ENCODE measurements around the gene IZUMO1. TPM values are rescaled to one million over a fixed set of nuclear protein-coding genes. Genes with fewer than 3 reads are reported as not detected.

The IZUMO1 gene
- polyA plus RNA-seq, 2 of the 4 experiments (the other 2 are of a cell fraction): not detected

GRCh38 chr19:48745208-48745995 is 1.3 kb downstream of the IZUMO1 start:
- Histone ChIP-seq H3K4me2 (no peak overlapping the region), H3K4me1 (peaks cover 4% of the 10 kb centered on the region; the same call in 1 of the 3 replicates), H3K27ac (no peak overlapping the region), H3K4me3 (no peak overlapping the region), H3K9me3 (no peaks in the 10 kb centered on the region)
- POLR2A ChIA-PET: no interaction called here
- no peak for TF ChIP-seq SREBF2 (IDR thresholded peaks at IDR 0.05)
- TF ChIP-seq RAD21 (conservative IDR thresholded peaks at IDR 0.05 in 1 of 2, IDR thresholded peaks at IDR 0.05 in 1 of 2): no peak
- no peak for TF ChIP-seq KDM5A (IDR thresholded peaks at IDR 0.05)
- TF ChIP-seq CBX2 (IDR thresholded peaks at IDR 0.05; ENCODE audit: borderline replicate concordance, low read depth): no peak
- no peak for TF ChIP-seq HOXA7 (CRISPR knock-in tag; IDR thresholded peaks at IDR 0.05)
- no peak for TF ChIP-seq FOXS1 (CRISPR knock-in tag; IDR thresholded peaks at IDR 0.05)
- TF ChIP-seq BHLHE40 (IDR thresholded peaks at IDR 0.05; ENCODE audit: low read depth, low read length): no peak
- TF ChIP-seq MAX (IDR thresholded peaks at IDR 0.05): no peak
- no peak for TF ChIP-seq CBX8 (IDR thresholded peaks at IDR 0.05)
- no peak for TF ChIP-seq BCL3 (IDR thresholded peaks at IDR 0.05)
- TF ChIP-seq SMC3 (IDR thresholded peaks at IDR 0.05): no peak
- TF ChIP-seq MAZ (IDR thresholded peaks at IDR 0.05; ENCODE audit: borderline replicate concordance, low read depth, low read length): no peak
- TF ChIP-seq CHD4 (IDR thresholded peaks at IDR 0.05; ENCODE audit: borderline replicate concordance): no peak
- TF ChIP-seq CHD2 (IDR thresholded peaks at IDR 0.05; ENCODE audit: low read length, partially characterized antibody): no peak
- no peak for TF ChIP-seq EP300 (IDR thresholded peaks at IDR 0.05)
- DNase-seq (ENCODE audit: low read depth in 1 of 2, low spot score in 1 of 2): peak; percentile 80 to 86
- peak; percentile 40 to 72; a peak in 4 of 6 replicates for ATAC-seq
- CTCF ChIA-PET: interaction anchor here (1.2 to 2.1 kb wide), 3 partner anchors 43 to 99 kb away, joined by 3 to 6 read pairs (median 6); partner anchors contain the start of gene CA11
- FAIRE-seq: no peak
- 58% methylated on average over 33 of the region's 33 CpGs for WGBS (ENCODE audit: missing lambda C conversion rate)

- H3K4me3 ChIP-seq: no peak overlapping the region
- WGBS (ENCODE audit: missing lambda C conversion rate): 86% methylated on average over 11 of the region's 11 CpGs
- FAIRE-seq (no peak), ATAC-seq (no peak), DNase-seq (ENCODE audit: low read depth in 1 of 2, low spot score in 1 of 2) (no peak)
- ChIA-PET POLR2A (interaction anchor here (0.6 kb wide), 1 partner anchor 409 kb away, joined by 3 read pairs; no protein-coding TSS in a partner anchor), CTCF (interaction anchor here (0.6 to 1.6 kb wide), 4 partner anchors 10 to 475 kb away, joined by 3 read pairs; no protein-coding TSS in a partner anchor)
- H3K9me3 ChIP-seq: no peaks in the 10 kb centered on the region
- H3K4me2 ChIP-seq: no peak overlapping the region
- peaks cover 14% of the 10 kb centered on the region for H3K4me1 ChIP-seq
- TF ChIP-seq ZSCAN20 (CRISPR knock-in tag; IDR thresholded peaks at IDR 0.05): no peak
- TF ChIP-seq SREBF2 (IDR thresholded peaks at IDR 0.05): no peak
- no peak for TF ChIP-seq RFX5 (IDR thresholded peaks at IDR 0.05)
- no peak for TF ChIP-seq EP300 (IDR thresholded peaks at IDR 0.05)
- TF ChIP-seq MAZ (IDR thresholded peaks at IDR 0.05; ENCODE audit: borderline replicate concordance, low read depth, low read length): no peak
- no peak for TF ChIP-seq POLR2A (IDR thresholded peaks at IDR 0.05; ENCODE audit: low read length)
- TF ChIP-seq ELK1 (IDR thresholded peaks at IDR 0.05; ENCODE audit: low read depth, low read length): no peak
- no peak for TF ChIP-seq MAX (IDR thresholded peaks at IDR 0.05)
- no peak for TF ChIP-seq JUN (IDR thresholded peaks at IDR 0.05)
- no peak for TF ChIP-seq JUNB (IDR thresholded peaks at IDR 0.05)
- no peak for TF ChIP-seq CBX8 (IDR thresholded peaks at IDR 0.05)
- TF ChIP-seq HES2 (IDR thresholded peaks at IDR 0.05): no peak
- no peak for TF ChIP-seq SMC3 (IDR thresholded peaks at IDR 0.05)
- TF ChIP-seq RNF2 (IDR thresholded peaks at IDR 0.05; ENCODE audit: borderline replicate concordance, low read depth): no peak
- no peak for TF ChIP-seq USF2 (IDR thresholded peaks at IDR 0.05)
- no peak for TF ChIP-seq HOXB13 (CRISPR knock-in tag; IDR thresholded peaks at IDR 0.05; ENCODE audit: low read depth)
- TF ChIP-seq KDM5A (IDR thresholded peaks at IDR 0.05): no peak
- TF ChIP-seq CEBPB (IDR thresholded peaks at IDR 0.05): no peak
- no peak overlapping the region for H3K27ac ChIP-seq
Observed at GRCh38 chr19:48742096-48742495, 4.6 kb downstream of the IZUMO1 start.
